Gastrocnemius medialis (tissue), 4 donors: ENCODE measurements around the gene SLC7A6.

Source experiments
- POLR2A ChIP-seq, 2 donors: fragments of 450-650 bp; IDR thresholded peaks; one replicate each; pipeline ENCODE4 v1.6.1; 2017; ENCODE audit warnings: antibody characterized with exemption in 2 of 2, mild to moderate bottlenecking in 2 of 2, moderate library complexity in 2 of 2
- TF ChIP-seq, protein P1 (sequence below), 5 experiments: fragments of 450-650 bp in 3 of 5; fragments of 200-600 bp in 2 of 5; sonication (generic) in 2 of 5; IDR thresholded peaks in 4 of 5; conservative IDR thresholded peaks in 1 of 5; 1 replicate in 4 of 5; 2 replicates in 1 of 5; pipeline ENCODE4 v1.5.1; 2016 to 2019; ENCODE audit warnings: antibody characterized with exemption in 5 of 5, mild to moderate bottlenecking in 3 of 5, moderate library complexity in 3 of 5

DNA sequence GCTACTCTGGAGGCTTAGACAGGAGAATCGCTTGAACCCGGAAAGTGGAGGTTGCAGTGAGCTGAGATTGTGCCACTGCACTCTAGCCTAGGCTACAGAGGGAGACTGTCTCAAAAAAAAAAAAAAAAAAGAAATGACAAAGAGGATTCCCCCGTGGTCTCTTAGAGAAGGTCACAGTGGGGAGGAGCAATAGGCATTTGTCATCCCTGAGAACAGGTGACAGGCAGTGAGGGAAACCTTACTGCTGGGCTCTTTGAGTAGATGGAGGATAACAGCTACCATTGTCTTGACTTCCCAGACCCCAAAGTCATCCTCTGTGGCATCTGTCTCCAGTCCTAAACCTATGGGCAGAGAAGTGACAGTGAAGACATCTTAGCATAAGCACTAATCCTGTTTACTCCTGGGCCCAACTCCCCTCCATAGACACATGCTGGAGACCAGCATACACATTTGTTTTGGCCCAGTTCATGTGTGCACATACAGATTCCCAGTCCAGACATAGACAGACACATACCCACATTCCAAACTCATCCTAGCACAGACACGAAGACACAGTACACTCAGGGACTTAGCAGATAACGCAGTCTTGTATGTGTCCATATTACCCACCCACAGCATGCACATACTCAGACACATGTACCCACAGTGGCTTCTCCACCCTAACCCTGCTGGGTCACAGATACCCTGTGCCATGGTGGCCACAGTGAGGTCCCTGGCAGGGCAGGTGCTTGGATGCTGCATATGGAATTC, 31.1 kb upstream of the SLC7A6 start:
- no peak for TF ChIP-seq POLR2A (IDR thresholded peaks at IDR 0.05)
- TF ChIP-seq, protein P1, sequence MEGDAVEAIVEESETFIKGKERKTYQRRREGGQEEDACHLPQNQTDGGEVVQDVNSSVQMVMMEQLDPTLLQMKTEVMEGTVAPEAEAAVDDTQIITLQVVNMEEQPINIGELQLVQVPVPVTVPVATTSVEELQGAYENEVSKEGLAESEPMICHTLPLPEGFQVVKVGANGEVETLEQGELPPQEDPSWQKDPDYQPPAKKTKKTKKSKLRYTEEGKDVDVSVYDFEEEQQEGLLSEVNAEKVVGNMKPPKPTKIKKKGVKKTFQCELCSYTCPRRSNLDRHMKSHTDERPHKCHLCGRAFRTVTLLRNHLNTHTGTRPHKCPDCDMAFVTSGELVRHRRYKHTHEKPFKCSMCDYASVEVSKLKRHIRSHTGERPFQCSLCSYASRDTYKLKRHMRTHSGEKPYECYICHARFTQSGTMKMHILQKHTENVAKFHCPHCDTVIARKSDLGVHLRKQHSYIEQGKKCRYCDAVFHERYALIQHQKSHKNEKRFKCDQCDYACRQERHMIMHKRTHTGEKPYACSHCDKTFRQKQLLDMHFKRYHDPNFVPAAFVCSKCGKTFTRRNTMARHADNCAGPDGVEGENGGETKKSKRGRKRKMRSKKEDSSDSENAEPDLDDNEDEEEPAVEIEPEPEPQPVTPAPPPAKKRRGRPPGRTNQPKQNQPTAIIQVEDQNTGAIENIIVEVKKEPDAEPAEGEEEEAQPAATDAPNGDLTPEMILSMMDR (IDR thresholded peaks at IDR 0.05 in 4 of 5, conservative IDR thresholded peaks at IDR 0.05 in 1 of 5), result no peak
